Keratinocyte (primary cell): ENCODE data around the gene PRAC1.

Experiments used
- CTCF ChIP-seq, 3 experiments: IDR thresholded peaks in 1 of 3; conservative IDR thresholded peaks in 1 of 3; optimal IDR thresholded peaks in 1 of 3; 2 replicates in 2 of 3; 3 replicates in 1 of 3; pipeline versions ENCODE3 to v1.5.1; 2011; ENCODE audit warnings: low read length in 3 of 3, mild to moderate bottlenecking in 3 of 3, moderate library complexity in 2 of 3, control low read depth in 1 of 3, inconsistent platforms in 1 of 3; ENCODE audit not compliant: insufficient read depth in 2 of 3; ENCODE audit errors: extremely low read depth in 1 of 3
- EZH2 ChIP-seq: IDR thresholded peaks from one replicate; pipeline ENCODE4 v1.6.1; 2012; ENCODE audit warnings: inconsistent platforms, mild to moderate bottlenecking, low read length, moderate library complexity

GRCh38 chr17:48726916-48727286 is 4.6 kb upstream of the PRAC1 start:
- TF ChIP-seq CTCF (optimal IDR thresholded peaks at IDR 0.05 in 1 of 3, IDR thresholded peaks at IDR 0.05 in 1 of 3, conservative IDR thresholded peaks at IDR 0.05 in 1 of 3; ENCODE audit: extremely low read depth in 1 of 3, insufficient read depth in 2 of 3, low read length in 3 of 3) (no peak), EZH2 (no peak)
